Measurements from ENCODE around the gene NLRC5.

Gene NLRC5

DNA sequence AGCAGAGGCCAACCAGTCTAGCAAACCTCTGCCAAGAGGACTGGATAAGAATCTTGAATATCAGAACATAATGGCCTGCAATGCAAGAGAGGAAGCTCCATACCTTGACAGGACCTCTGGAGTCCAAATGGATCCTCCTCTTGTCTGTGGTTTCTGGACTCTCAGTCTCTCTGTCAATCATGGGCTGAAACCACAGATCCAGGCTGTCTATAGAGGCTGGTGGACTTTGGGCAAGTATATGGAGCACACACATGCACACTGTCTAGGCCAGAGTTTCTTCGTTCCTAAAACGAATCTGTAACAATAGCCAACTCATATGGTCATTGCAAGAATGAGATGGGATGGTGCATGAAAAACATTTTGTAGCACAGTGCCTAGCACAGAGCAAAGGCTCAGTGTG is 37.7 kb downstream of the NLRC5 start:
- DNase-seq (ENCODE audit: low read depth) = no peak

DNA sequence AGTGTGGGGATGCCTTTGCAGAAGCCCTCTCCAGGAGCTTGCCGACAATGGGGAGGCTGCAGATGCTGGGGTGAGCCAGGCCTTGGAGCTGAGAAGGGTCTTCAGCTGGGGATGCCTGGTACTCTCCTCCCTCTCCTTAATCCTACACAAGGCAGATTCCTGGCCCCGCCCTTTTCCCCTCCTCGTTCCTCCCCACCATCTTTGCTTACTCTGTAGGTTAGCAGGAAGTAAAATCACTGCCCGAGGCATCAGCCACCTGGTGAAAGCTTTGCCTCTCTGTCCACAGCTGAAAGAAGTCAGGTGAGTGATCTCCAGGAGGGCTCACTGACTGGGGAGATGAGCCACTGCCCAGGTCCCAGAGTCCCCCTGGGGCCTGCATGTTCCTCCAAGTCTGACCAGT is 38.7 kb downstream of the NLRC5 start:
- no peak for DNase-seq (ENCODE audit: low read depth)

DNA sequence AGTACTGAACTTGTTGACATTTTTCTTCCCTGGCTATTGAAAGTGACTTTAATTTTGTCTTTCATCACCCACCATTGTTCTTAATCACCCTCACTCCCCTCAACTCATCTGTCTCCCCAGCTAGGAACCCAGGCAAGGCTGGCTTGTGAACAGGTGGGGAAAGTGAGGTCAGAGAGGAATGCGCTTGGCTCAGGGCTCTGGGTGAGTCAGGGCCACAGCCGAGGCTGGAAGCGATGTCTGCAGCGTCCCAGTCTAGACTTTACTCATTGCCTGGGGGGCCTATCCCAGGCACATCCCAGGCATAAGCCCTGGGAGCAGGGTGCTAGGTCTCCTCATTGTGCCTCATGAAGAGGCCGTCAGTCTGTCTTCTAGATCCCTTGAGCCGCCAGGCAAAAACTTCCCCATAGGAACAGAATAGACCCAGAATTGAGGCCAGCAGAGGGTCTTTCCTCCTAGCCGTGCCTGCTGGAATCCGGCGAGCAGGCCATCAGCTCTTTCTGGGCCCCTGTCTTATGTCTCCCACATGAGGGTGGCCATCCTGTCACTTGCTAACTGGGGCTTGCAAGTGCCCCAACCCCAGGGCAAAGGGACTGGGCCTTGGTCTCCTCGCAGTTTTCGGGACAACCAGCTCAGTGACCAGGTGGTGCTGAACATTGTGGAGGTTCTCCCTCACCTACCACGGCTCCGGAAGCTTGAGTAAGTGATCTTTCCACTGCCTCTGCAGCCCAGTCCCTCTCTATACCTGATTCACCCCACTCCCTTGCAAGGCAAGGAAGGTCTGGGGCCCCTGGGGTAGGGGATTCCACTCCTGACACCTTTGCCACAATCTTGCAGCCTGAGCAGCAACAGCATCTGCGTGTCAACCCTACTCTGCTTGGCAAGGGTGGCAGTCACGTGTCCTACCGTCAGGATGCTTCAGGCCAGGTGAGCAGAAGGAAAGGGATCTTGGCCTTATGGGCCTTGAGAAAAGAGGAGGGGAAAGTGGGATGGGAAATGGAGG is 40.1 kb downstream of the NLRC5 start:
- no peak for DNase-seq (ENCODE audit: low read depth)

DNA sequence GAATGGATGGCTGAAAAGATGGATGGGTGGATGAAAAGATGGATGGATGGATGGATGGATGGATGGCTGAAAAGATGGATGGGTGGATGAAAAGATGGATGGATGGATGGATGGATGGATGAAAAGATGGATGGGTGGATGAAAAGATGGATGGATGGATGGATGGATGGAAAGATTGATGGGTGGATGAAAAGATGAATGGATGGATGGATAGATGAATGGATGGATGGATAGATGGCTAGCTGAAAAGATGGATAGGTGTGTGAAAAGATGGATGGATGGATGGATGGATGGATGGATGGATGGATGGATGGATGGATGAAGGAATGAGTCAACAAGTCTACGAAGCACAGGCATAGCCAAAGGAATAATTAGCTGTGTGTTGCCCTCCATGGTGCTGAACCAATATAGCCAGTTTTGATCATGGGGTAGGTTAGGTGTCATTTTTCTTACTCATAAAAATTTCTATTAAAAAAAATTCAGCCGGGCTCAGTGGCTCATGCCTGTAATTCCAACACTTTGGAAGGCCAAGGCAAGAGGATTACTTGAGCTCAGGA is 41.1 kb downstream of the NLRC5 start:
- DNase-seq (ENCODE audit: low read depth) = no peak

DNA sequence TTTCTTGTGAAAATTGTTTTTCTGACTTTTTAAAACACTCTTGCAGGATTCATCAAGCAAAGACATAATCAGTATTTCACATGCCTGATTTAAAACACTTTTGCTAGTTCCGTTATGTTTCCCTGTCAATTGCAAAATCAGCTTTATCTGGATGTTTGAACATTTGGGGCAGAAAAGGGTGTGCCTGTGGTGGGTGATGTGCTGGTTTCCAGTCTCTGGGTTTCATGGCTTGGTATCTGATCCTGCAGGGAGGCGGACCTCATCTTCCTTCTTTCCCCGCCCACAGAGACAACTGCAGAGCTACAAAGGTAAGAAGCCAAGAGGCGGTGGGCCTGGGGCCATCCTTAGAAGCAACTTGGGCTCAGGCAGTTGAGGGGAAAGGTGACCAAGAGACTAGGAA is 41.8 kb downstream of the NLRC5 start:
- DNase-seq (ENCODE audit: low read depth) = no peak

DNA sequence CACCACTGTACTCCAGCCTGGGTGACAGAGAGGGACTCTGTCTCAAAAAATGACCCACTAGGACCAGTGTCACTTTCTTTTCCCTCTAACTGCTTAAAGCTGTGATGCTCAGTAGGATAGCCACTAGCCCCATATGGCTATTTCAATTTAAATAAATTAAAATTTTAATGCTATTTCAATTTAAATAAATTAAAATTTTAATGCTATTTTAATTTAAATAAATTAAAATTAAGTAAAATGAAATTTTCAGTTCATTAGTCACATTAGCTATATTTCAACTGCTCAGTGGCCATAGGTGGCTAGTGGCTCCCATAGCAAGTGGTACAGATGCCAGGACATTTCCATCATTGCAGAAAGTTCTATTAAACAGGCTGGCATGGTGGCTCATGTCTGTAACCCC is 43.0 kb downstream of the NLRC5 start:
- no peak for DNase-seq (ENCODE audit: low read depth)

DNA sequence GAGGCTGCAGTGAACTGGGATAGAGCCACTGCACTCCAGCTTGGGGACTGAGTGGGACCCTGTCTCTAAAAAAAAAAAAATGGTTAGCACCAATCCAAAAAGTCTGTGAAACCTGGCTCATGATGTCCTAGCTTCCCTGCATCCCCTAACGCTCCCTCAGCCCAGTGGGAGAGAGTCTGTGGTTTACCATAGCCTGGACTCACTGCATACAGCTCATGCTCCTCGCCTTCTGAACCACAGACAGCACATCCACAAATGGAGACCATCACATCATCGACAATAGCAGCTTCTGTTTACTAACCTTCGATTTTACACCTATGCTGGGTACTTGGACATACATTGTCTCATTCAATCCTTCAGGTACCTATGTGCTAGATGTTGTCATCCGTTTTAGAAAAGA is 43.6 kb downstream of the NLRC5 start:
- no peak for DNase-seq (ENCODE audit: low read depth)

DNA sequence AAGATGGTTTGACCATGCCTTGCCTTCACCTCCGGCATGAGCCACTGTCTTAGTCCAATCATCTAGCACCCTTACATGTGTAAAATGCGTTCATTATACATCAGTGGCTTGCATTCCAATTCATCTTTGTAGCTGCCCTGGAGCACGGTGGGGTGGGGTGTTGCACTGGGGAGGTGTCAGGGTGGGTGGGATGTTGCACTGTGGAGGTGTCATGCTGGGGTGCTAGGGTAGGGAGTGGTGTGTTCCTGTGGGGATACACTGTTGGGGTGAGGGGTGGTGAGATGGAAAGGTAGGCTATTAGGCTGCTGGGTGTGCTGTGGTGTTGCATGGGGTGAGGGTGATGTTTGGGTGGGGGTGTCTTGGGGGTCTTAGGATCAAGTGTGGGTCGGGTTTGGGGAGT is 47.0 kb downstream of the NLRC5 start:
- DNase-seq (ENCODE audit: low read depth) = no peak

DNA sequence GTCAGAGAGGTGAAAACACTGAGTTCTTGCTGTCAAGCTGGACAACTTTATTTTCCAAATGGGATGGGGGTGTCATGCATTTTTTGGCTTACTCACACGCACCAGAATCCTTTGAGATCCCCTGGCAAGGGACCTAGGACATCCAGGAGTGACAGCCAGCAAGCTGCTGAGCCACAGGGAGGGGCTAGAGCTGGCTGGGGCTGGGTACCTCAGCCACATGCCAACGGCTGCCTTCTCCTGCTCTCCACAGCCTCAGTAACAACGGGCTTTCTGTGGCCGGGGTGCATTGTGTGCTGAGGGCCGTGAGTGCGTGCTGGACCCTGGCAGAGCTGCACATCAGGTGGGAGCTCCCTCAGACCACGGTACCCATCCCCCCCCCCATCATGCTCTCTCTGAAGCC is 47.6 kb downstream of the NLRC5 start:
- no peak for DNase-seq (ENCODE audit: low read depth)

DNA sequence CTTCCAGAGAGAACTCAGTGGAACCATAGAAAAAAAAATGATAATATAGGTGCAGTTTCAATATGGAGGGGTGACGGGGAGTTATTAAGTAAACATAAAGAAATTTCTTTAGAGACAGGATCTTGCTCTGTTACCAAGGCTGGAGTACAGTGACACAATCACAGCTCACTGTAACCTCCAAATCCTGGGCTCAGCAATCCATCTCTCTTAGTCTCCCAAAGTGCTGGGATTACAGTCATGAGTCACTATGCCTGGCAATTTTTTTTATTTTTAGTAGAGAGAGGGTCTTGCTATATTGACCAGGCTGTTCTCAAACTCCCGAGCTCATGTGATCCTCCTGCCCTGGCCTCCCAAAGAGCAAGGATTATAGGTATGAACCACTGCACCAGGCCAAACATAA is 48.8 kb downstream of the NLRC5 start:
- DNase-seq (ENCODE audit: low read depth) = no peak

DNA sequence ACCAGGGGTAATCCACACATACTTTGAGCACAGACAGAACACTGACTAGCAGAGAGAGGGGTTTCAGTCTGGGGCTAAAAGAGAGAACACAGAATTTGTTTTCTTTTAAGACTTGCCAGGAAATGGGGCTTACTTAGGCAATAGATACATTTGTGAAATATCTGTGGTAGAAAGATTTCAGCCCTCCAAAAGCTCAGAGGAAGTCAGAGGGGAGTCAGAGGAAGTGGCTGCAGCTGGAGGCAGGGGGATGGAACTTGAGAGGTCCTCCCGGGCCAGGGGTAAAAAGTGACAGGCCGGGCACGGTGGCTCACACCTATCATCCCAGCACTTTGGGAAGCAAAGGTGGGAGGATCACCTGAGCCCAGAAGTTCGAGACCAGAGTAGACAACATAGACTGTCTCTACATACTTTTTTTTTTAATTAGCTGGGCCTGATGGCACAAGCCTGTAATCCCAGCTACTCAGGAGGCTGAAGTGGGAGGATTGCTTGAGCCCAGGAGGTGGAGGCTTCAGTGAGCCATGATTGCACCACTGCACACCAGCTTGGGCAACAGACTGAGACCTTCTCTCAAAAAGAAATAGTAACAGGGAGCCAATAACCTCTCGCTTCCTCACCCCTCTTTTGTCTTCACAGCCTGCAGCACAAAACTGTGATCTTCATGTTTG is 49.9 kb downstream of the NLRC5 start:
- no peak for DNase-seq (ENCODE audit: low read depth)

DNA sequence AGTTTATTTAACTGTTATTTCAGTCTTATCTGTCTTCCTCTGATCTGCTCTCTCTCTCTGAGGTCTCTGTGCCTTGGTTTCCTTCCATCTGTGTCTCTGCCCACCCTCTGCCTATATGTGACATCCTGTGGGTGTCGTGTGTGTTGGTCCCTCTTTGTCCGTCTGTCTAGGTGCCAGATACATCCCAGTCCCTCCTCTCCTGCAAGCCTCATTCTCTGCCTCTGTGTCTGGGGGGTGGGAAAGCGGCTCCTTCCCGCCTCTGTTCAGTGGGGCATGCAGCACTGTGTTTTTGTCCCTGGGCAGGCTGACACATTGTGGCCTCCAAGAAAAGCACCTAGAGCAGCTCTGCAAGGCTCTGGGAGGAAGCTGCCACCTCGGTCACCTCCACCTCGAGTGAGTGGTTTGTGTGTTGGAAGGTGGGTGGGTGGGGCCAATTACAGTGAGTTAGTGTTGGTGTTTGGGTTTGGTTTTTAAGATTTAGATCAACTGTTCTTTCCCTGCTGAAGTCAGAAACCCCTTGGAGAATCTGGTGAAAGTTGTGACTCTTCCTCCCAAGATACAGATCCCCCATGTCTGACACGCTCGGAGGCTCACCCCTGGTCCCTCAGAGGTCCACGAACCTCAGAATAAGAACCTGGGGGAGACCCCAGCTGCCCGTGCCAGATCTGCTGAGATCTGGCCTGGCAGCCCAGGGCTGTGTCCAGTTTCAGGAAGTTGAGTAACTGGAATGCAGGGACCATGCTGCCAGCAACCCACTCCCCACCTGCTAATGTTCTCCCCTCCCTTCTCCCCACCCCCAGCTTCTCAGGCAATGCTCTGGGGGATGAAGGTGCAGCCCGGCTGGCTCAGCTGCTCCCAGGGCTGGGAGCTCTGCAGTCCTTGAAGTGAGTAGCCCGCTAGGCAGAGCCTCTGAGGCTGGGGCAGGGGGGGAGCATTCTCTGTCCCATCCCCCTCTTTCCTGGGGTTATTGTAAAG is 52.1 kb downstream of the NLRC5 start:
- peak; percentile 55 for DNase-seq (ENCODE audit: low read depth)

DNA sequence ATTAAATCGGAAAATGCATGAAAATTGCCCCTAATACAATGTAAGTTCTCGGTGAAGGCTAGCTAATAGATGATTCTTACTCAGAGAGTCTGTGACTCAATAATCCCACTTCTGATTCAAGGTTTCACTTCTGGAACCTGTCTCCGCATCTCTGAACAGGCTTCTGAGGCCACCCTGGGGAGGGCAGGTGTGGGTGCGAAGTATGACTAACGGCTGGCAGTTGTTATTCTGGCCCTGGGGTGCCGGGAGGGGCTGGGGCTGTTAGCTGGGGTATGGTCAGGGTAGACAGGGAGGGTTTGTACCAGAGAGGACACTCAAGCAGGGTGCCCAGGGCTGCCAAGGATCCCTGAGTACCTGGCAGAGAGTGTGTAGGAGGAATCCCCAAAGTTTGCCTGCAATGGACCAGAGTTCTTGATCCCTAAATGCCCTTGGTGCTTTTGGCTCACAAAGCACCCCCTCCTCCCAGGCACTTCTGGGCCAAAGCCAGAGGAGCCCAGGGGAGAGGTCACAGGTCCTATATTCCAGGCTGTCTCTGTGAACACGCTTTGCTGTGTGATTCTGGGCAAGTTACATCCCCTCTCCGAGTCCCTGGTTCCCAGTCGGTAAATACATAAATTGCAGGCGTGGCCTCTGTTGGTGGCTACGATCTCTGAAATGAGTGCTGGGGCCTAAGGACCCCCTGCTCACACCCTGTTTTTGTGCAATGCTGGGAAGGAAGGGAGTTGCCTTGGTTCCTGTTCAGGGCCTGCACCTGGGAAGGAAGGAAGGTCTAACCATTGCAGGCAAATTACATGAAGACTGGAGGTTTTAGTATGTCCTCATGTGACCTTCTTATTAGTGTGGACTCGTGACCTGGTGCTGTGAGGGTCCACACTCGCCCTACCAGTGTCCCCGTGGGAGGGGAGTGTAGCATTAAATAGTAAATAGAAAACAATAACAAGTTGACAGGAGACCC is 53.1 kb downstream of the NLRC5 start:
- DNase-seq (ENCODE audit: low read depth) = peak; percentile 42

DNA sequence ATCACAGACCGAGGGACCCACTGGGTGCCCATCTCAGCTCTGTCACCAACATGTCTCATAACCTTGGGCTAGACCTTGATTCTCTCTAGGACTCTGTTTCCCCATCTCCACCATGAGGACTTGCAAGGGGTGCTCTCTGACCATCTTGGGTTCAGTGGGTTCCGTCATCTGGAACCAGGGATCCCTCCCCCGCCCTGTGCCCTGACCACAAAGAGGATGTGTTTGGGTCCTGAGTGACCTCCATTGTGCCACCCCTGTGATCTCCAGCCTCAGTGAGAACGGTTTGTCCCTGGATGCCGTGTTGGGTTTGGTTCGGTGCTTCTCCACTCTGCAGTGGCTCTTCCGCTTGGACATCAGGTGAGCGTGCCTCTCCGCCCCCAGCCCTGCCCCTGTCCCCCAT is 53.9 kb downstream of the NLRC5 start:
- DNase-seq (ENCODE audit: low read depth) = no peak

DNA sequence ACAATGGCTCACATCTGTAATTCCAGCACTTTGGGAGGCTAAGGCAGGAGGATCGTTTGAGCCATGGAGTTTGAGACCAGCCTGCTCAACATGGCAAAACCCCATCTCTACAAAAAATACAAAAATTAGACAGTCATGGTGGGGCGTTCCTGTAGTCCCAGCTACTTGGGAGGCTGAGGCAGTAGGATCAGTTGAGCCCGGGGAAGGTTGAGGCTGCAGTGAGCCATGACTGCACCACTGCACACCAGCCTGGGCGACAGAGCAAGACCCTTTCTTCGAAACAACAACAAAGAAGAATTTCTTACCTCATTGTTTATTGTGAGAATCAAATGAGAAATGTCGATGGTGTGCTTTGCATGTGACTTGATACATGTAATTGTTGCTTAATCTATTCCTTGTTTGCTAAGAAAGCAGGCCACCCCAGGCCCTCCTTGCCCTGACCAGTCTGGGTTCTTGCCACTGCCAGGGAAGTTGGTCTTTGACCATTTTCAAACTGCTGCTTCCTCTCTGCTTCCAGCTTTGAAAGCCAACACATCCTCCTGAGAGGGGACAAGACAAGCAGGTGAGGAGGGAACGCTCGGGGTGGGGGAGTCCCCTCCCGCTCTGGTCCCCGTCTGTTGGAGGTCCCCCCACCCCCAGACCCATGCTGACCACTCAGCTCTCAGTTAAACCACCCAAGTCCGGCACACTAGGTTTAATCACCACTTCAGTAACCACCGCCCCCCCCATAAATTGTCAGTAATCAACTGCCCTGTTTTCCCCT is 55.8 kb downstream of the NLRC5 start:
- no peak for DNase-seq (ENCODE audit: low read depth)

DNA sequence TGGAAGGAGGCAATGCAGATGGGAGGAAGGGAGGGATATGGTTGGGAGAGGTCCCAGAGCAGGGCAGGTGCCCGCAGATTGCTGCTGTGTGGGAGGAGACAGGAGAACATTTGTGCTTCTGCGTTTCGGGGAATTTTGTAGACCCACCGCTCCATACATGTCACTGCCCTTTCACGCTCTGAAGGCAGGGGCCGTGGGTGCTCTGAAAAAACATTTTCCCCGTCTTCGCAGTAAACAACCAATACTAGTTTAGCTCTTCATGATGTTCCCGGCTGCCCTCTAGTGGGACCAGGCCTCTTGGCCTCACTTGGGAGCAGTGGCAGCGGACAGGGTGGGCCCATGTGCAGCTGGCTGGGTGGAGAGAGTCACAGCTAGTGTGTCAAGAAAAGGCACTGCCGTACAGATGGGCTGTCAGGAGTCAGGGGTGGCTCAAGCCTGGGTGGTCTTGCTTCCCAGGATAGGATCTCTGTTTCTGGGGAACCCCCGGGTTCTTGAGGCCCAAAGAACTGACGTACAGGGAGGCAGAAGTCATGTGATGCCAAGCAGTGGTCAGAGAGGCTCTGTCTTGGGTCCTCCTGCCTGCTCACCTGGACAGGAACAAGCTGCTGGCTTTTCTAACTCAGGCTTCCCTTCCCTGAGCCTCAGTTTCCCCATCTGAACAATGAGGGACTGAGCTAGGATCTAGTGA is 56.5 kb downstream of the NLRC5 start:
- DNase-seq (ENCODE audit: low read depth) = peak; percentile 20

DNA sequence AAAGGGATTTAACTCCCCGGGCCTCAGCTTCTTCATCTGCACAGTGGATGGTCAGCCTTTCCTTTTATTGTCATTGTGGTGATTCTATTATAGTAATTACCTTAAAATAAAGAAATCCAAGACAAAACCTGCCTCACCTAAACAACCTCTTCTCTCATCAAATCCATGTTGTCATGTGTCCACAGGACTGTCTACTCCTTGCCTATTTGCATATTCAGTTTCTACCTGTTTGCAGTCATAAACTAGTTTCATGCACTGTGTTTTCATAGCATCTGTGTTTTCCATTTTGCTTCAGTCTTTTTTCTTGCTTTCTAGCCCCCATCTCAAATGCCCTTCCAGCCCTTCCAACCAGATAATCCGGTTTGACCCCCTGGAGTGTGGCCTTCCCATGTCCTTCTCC is 58.7 kb downstream of the NLRC5 start:
- no peak for DNase-seq (ENCODE audit: low read depth)

DNA sequence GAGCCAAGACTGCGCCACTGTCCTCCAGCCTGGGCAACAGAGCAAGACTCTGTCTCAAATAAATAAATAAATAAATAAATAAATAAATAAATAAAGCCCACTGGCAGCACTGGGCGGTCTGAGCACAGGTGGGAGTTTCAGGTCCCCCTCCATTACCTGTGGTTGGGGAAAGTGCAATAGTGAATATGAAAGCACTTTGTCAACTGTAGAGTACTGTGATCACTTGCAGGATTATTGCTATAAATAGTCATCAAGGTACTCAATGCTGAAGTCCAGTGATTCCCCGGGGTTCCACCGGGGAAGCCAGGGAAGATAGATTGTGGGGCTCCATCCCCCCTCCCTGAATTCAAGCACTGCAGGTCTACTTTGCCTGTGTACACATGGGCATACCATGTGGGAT is 60.3 kb downstream of the NLRC5 start:
- DNase-seq (ENCODE audit: low read depth) = no peak

DNA sequence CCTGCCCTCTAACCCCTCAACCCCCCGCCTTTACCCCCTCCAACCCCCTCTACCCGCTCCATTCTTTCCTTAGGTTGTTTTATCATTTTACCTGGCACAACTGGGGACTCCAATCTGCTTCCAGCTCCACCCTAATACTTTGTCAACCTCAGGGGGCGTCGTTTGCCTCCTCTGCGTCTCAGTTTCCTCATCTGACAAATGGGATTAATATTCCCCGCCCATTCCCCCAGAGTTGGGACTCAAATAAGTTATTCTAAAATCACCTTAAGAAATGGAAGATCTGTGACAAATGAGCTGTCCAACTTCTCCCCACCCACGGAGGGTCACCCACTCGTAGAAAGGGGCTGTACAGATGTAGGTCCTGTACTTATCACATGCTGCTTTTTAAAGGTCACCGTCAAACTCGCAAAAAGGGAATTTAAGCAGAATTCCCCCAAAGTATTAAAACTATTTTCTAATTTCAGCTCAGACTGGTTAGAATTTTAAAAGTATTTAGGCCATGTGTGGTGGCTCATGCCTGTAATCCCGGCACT is 62.4 kb downstream of the NLRC5 start:
- DNase-seq (ENCODE audit: low read depth) = no peak

Measured in T follicular helper cell (primary cell).